Muscle of arm (tissue), 12 donors: ENCODE data around the gene ADCY2. TPM values are rescaled to one million over a fixed set of nuclear protein-coding genes. Genes with fewer than 3 reads are reported as not detected.

Experiments
- DNase-seq: peaks from one replicate; pipeline ENCODE4 v3.0.0-alpha.2; 2013
- polyA plus RNA-seq, 12 donors: library from polyadenylated mRNA; unstranded; fragments of 120-200 nt; gene quantifications; one replicate each; pipeline ENCODE4 v1.2.1, GENCODE V29; 2013; ENCODE audit not compliant: insufficient read length in 12 of 12

ADCY2 gene
- polyA plus RNA-seq, 12 donors: 17.9 to 61.4 (median 49.8) TPM; not detected in 1

DNA sequence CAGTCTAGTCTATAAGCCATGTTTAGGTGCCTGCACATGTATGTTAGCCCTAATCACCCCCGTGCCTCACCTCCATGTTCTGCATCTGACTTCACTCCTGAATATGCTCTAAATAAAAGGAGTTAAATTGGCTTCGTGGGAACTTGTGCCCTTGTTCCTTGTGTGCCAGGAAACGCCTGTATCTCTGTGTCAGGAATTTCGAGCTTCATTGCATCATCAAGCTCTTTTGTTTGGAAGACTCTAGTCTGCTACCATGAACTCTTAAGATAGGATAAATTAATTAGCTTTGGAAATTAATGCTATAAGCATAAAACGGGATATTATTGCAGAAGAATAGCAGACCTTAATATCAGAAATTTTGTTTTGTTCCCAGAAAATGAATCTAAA, 99.2 kb downstream of the ADCY2 start:
- DNase-seq: no peak

DNA sequence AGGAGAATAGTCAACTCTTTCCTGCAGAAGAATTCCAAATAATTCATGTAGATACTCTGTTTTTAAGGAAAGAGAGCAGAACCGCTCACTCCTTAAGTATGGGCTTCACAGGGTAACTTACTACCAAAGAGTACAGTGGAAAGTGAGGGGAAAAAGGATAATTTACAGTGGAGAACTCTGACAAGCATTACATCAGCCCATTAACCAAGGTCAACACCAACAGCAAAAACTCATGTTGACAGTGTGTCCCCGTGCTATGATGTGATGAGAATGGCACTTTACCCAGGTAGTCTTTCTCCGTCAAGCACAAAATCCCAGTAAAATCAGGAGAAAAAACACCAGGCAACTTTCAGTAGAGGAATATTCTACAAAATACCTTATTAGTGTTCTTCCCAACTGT, 104.3 kb downstream of the ADCY2 start:
- DNase-seq: no peak

GRCh38 chr5:7501061-7501460, 105.1 kb downstream of the ADCY2 start:
- DNase-seq: peak; percentile 17

DNA sequence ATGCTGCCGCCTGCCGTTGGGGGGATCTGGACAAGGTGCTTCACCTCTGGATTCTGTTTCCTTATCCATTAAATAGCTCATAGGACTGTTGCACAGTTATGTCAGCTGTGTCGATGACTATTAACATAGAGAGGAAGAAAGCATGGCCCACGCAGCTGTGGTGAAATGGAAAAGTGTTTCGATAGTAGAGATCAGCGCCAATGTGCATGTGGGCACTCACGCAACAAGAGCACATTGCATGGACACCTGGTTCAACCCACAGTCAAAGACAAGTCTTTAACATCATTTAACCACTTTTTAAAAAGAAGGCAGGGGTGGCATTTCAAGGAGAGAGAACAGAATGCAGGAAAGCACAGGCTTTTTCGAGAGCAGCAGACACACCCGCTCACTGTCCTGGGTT, 107.6 kb downstream of the ADCY2 start:
- DNase-seq: no peak

DNA sequence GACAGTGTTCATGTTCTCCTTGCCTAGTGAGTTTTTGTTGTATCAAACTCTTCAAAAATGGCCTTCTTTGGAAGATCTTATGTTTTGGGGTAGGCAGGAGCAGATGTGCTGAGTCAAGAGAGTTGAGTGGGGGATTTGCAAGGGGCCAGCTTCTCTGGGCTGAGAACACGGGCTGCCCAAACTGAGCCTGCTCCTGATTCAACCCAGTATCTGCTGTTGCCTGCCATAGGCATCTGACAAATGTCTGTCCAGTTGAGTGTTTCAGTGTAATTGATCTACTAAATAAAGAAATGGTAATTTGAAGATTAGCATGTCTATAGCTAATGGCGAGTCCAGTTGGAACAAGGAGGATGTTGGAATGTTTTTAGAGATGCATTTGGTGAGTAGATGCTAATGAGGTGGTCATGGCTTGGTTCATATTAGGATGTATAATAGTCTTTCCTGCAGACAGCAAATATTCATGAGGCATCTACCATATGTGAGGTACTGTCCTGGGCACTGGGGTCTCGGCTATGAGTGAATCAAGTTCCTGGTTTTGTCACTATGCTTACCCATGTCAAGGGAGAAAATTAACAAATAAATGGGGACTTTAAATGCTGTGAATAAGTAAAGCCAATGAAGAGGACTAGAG, 119.5 kb downstream of the ADCY2 start:
- no peak for DNase-seq

DNA sequence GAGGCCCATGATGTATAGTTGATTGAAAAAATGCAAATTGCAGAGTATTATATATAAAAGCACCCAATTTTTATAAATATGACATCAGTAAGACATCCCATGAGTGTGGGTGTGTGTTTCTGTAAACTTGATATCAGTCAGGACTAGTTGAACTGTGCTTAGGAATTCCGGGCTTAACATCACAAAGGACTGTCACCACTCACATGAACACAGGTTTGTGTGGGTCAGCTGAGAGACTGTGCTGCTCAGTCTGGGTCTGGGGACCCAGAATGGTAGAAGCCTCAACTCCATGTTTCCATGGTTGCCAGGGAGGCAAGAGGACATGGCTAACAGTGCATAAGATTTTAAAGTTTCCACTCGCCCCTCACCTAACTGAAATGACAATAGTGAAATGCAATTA, 120.3 kb downstream of the ADCY2 start:
- DNase-seq: no peak

DNA sequence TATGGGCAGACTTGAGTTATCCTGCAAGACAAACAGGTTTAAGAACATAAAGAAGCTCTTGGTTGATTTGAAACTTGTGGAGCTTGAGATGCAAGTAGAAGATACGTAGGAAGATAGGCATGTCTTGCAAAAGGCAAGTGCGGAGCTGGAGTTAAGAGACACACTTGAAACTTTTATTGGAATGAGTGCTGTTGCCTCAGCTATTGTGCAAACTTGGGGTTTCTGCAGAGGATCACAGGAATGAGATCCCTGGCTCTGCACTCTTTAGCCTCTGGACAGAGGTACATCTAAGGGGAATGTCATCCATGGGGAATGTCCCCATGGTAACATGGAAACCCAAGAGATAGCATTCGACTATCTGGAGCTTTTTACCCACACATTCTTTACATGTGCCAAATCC, 121.1 kb downstream of the ADCY2 start:
- no peak for DNase-seq

DNA sequence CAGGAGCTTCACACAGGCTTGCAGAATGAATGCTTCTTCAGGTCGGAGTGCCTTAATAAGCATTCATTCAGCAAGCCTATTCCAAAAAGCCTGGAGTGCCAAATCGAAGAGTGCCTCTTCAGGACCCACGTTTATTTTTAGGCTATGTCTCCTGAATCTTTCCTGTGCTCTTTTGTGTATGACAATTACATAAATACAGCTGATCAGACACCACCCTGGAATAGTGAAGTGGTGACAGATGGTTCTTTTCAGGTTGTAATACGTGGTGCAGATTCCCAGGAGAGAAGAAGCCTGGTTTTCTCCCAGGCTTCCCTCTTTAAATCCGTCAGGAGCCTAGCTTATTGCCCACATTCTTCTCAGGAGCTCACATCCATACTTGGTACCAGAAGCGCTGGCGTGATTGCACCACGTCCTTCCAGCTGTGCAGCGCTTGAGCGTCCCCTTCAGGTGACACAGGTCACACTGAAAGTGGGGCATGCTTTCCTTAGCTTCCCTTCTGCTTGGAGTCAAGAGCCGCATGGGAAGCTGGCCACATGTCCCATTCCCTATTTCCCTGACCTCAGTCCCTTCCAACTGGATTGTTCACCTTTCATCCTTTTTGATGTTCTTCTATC, 123.1 kb downstream of the ADCY2 start:
- DNase-seq: no peak

DNA sequence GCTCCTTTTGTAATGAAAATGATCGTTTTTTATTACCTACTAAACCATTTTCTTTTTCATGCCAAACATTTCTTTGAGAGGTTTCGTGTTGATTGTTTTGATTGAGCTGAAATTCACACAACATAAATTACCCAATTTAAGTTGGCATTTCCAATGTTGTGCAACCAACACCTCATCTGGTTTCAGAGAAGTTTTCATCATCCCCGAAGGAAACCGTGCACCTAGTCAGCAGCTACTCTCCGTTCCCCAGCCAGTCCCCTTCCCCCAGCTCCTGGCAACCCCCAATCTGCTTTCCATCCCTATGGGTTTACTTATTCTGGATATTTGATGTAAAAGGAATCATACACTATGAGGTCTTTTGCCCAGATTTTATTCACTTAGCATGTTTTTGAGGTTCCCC, 123.6 kb downstream of the ADCY2 start:
- DNase-seq: no peak

GRCh38 chr5:7529880-7530279, 133.9 kb downstream of the ADCY2 start:
- no peak for DNase-seq

GRCh38 chr5:7533941-7534340, 138.0 kb downstream of the ADCY2 start:
- no peak for DNase-seq

- DNase-seq: no peak
Measured at GRCh38 chr5:7534505-7534904, 138.6 kb downstream of the ADCY2 start.

DNA sequence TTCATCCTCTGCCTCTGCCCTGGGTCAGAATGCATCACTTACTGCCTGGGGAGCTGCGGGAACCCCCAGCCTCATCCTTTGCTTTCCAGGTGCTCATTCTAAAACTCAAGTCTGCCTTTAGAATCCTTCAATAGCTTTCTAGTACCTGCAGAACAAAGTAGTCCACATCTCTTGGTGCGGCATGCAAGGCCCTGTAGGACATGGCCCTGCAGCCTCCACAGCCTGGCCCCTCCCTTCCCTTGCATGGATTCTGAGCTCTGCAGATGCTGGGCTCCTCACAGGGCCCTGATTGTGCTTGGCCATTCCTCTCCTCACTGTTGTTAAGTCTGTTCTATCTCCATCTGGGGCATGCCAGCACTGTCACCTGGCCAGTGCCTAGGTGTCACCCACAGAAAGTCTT, 141.6 kb downstream of the ADCY2 start:
- DNase-seq: no peak

GRCh38 chr5:7539571-7539970, 143.6 kb downstream of the ADCY2 start:
- no peak for DNase-seq

- no peak for DNase-seq
Measured at GRCh38 chr5:7540736-7541485, 145.0 kb downstream of the ADCY2 start.

DNA sequence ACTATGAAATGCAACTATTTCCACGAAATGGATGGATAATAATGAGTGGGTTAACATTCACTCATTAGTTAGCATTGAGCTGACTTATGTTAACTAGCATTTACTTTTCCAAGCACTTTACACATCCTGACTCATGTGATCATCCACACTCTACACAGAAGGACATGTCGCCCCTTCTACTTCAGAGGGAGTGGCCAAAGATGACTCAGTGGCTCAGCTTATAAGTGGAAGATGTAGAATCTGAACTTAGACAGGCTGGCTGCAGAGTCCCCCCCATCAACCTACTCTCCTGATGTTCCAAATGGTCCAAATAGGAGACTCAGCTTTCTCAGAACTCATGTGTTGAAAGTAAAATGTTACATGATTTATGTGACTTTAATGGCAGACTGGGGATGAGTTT, 146.0 kb downstream of the ADCY2 start:
- DNase-seq: no peak

GRCh38 chr5:7546555-7546954, 150.6 kb downstream of the ADCY2 start:
- no peak for DNase-seq

GRCh38 chr5:7548596-7548995, 152.7 kb downstream of the ADCY2 start:
- no peak for DNase-seq

GRCh38 chr5:7565559-7565958, 169.6 kb downstream of the ADCY2 start:
- no peak for DNase-seq

GRCh38 chr5:7576023-7576715, 180.2 kb downstream of the ADCY2 start:
- peak; percentile 1 for DNase-seq

GRCh38 chr5:7577381-7577780, 181.4 kb downstream of the ADCY2 start:
- no peak for DNase-seq

DNA sequence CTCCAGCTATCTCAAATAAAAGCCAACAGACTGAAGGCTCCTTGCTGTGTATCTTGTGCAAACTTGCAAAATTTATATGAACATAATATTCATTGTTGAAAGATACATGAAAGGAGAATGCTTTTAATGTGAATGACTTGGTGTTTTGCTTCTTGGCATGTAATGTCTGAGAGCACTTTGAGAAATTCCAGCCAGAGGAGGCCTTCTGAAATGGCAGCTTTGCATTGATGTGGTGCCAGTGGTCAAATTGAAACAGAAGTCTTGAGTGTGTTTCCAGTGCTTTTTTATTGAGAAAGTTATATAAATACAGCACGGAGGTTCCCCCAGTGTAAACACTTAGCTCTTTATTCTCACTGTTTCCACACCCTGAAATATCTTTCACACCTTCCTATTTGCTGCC, 182.1 kb downstream of the ADCY2 start:
- no peak for DNase-seq

- no peak for DNase-seq
Measured at GRCh38 chr5:7584749-7585148, 188.8 kb downstream of the ADCY2 start.
